Testis (tissue), 2 donors: ENCODE measurements around the gene AHCYL1.

Experiments used
- POLR2A ChIP-seq: fragments of 450-650 bp; IDR thresholded peaks from one replicate; pipeline ENCODE4 v1.6.1; 2017; ENCODE audit warnings: antibody characterized with exemption, mild to moderate bottlenecking, moderate library complexity
- TF ChIP-seq, protein P1 (sequence below), 3 experiments: fragments of 450-650 bp in 2 of 3; fragments of 200-600 bp in 1 of 3; sonication (generic) in 1 of 3; IDR thresholded peaks; one replicate each; pipeline ENCODE4 v1.5.1; 2016 to 2019; ENCODE audit warnings: antibody characterized with exemption in 3 of 3, mild to moderate bottlenecking in 2 of 3, moderate library complexity in 1 of 3

GRCh38 chr1:110056776-110057175 is 72.2 kb downstream of the AHCYL1 start:
- TF ChIP-seq, protein P1, sequence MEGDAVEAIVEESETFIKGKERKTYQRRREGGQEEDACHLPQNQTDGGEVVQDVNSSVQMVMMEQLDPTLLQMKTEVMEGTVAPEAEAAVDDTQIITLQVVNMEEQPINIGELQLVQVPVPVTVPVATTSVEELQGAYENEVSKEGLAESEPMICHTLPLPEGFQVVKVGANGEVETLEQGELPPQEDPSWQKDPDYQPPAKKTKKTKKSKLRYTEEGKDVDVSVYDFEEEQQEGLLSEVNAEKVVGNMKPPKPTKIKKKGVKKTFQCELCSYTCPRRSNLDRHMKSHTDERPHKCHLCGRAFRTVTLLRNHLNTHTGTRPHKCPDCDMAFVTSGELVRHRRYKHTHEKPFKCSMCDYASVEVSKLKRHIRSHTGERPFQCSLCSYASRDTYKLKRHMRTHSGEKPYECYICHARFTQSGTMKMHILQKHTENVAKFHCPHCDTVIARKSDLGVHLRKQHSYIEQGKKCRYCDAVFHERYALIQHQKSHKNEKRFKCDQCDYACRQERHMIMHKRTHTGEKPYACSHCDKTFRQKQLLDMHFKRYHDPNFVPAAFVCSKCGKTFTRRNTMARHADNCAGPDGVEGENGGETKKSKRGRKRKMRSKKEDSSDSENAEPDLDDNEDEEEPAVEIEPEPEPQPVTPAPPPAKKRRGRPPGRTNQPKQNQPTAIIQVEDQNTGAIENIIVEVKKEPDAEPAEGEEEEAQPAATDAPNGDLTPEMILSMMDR (IDR thresholded peaks at IDR 0.05) = no peak
- TF ChIP-seq POLR2A = no peak
